Esophagus muscularis mucosa (tissue), 4 donors: Measurements from ENCODE around the gene OR7G2.

Experiments used
- CTCF ChIP-seq, 3 experiments: fragments of 200-600 bp in 2 of 3; fragments of 450-650 bp in 1 of 3; sonication (generic) in 2 of 3; IDR thresholded peaks; one replicate each; pipeline ENCODE4 v1.5.1; 2017 to 2019; ENCODE audit warnings: antibody characterized with exemption in 3 of 3, mild to moderate bottlenecking in 2 of 3, moderate library complexity in 1 of 3
- EP300 ChIP-seq: sonication (generic); formaldehyde crosslinking; IDR thresholded peaks from one replicate; pipeline ENCODE4 v1.6.1; 2017; ENCODE audit warnings: antibody characterized with exemption
- POLR2A ChIP-seq: fragments of 450-650 bp; IDR thresholded peaks from one replicate; pipeline ENCODE4 v1.6.1; 2017; ENCODE audit warnings: antibody characterized with exemption, moderate library complexity, mild to moderate bottlenecking, low read depth
- POLR2AphosphoS5 ChIP-seq, 2 donors: sonication (generic); formaldehyde crosslinking; IDR thresholded peaks; one replicate each; pipeline ENCODE4 v1.6.1; 2017; ENCODE audit warnings: antibody characterized with exemption in 2 of 2

- TF ChIP-seq POLR2A (no peak), EP300 (no peak), CTCF (IDR thresholded peaks at IDR 0.05) (no peak), POLR2AphosphoS5 (IDR thresholded peaks at IDR 0.05) (no peak)
These were observed 32.4 kb upstream of the OR7G2 start for GRCh38 chr19:9139609-9140158.
